HG03139 (cell line): ENCODE measurements around the gene SLC25A45.

ENCODE experiments used
- ATAC-seq: cut with Tn5 transposase; IDR thresholded peaks from one replicate; pipeline ENCODE4 v1.9.1; 2021; ENCODE audit not compliant: unreplicated experiment

SLC25A45 gene

GRCh38 chr11:65404638-65405339 lies 22.3 kb upstream of the SLC25A45 start:
- ATAC-seq = no peak

GRCh38 chr11:65404210-65404609 lies 21.8 kb upstream of the SLC25A45 start:
- ATAC-seq = no peak

- ATAC-seq = no peak
Observed at GRCh38 chr11:65403607-65404121, 21.2 kb upstream of the SLC25A45 start.

GRCh38 chr11:65402790-65403189 lies 20.3 kb upstream of the SLC25A45 start:
- no peak for ATAC-seq

- ATAC-seq = no peak
Observed at GRCh38 chr11:65401803-65402248, 19.4 kb upstream of the SLC25A45 start.

GRCh38 chr11:65401073-65401802 lies 18.8 kb upstream of the SLC25A45 start:
- no peak for ATAC-seq

- no peak for ATAC-seq
Observed at GRCh38 chr11:65400307-65401072, 18.0 kb upstream of the SLC25A45 start.

GRCh38 chr11:65399845-65400244 lies 17.4 kb upstream of the SLC25A45 start:
- ATAC-seq = no peak

- no peak for ATAC-seq
Observed at GRCh38 chr11:65399249-65399648, 16.8 kb upstream of the SLC25A45 start.

- ATAC-seq = no peak
Observed at GRCh38 chr11:65398362-65398910, 16.0 kb upstream of the SLC25A45 start.

- no peak for ATAC-seq
Observed at GRCh38 chr11:65396769-65397745, 14.6 kb upstream of the SLC25A45 start.

- no peak for ATAC-seq
Observed at GRCh38 chr11:65395961-65396530, 13.6 kb upstream of the SLC25A45 start.

GRCh38 chr11:65394125-65394536 lies 11.7 kb upstream of the SLC25A45 start:
- no peak for ATAC-seq

- no peak for ATAC-seq
Observed at GRCh38 chr11:65393513-65394079, 11.2 kb upstream of the SLC25A45 start.

- ATAC-seq = no peak
Observed at GRCh38 chr11:65392899-65393298, 10.5 kb upstream of the SLC25A45 start.

- no peak for ATAC-seq
Observed at GRCh38 chr11:65392186-65392829, 9.9 kb upstream of the SLC25A45 start.

- no peak for ATAC-seq
Observed at GRCh38 chr11:65390996-65391395, 8.6 kb upstream of the SLC25A45 start.

- ATAC-seq = no peak
Observed at GRCh38 chr11:65390099-65390941, 7.9 kb upstream of the SLC25A45 start.
